ENCODE measurements around the gene REX1BD. TPM values are rescaled to one million over a fixed set of nuclear protein-coding genes. Genes with fewer than 3 reads are reported as not detected.

REX1BD gene
- total RNA-seq, 1 experiment from 2014 or later, result 39.9 TPM

DNA sequence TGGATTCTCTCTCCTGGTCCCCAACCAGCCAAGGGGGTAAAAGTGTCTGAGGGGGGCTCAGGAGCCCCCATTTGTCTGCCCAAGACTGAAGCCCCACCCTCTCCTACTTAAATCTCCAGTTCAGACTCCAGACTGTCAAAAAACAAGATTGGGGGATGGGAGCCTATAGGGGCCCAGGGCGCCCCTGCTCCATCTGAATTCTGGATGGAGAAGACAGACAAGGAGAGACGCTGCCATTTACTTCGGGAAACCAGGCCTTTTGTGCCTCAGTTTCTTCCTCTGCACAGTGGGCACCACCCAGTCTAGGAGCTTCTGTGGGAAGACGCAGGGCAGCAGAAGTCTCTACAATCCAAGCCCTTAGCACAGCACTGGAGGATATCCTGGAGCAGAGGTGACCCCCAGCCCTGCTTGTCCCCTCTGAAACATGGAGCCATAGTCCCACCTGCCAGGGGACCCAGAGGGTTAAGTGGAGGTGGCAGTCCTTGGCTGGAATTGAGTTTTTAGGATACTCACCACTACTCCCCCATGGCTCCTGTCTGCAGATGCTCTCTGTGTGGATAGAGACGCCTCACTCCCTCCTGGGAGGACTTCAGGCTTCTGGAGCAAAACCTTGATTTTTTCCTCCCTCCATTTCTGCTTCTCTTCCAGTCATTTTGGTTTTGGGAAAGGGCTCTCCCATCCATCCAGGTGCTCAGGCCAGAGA, 19.7 kb downstream of the REX1BD start:
- CTCF ChIA-PET, result no interaction called here
- H3K4me3 Mint-ChIP-seq (ENCODE audit: low read depth, unreplicated experiment), result no peak overlapping the region

DNA sequence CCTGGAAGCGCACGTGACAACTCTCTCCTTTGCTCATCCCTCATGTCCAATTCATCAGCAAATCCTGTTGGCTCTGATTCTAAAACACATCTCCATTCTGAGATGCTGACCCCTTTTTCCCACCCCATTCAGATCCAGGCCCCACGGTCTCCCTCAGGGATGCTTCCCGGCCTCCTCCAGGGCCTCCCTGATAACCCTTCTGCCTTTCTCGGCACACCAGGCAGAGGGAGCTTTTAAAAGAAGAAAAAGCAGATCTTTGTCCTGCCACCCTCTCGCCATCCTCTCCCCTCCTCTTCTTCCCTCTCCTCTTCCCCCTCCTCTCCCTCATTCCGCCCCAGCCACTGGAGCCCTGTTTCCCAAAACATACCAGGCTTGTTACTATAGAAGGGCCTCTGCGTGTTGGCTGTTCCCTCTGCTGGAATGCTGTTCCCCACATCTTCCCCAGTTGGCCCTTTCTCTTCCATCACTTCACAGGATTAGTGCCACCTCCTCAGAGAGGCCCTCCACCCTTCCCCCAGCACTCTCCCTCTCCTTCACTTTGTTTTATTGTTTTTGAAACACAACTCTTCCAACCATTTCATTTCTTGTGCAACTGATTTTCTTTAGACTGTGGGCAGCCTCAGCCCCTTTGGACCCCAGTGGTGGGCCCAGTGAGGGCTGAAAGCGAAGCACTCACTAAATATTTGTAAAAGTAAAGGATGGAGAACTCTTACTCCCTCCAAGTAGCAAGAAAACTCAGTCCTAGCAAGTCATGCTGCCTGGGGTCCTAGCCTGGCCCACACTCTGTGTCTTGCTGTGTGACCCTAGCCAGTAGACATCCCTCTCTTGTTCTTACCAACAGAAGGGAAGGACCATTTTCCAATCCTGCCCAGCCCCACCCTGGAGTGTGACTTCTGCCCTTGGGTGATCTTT, 20.5 kb downstream of the REX1BD start:
- DNase-seq, result no peak
- CTCF ChIA-PET, result no interaction called here
- Mint-ChIP-seq H3K27ac (ENCODE audit: unreplicated experiment) (no peak overlapping the region), H3K4me3 (ENCODE audit: low read depth, unreplicated experiment) (no peak overlapping the region), H3K27me3 (ENCODE audit: unreplicated experiment) (peaks cover 82% of the 10 kb centered on the region), H3K36me3 (ENCODE audit: insufficient read depth, unreplicated experiment) (peaks cover 9% of the 10 kb centered on the region), H3K9me3 (ENCODE audit: low read depth, unreplicated experiment) (no peaks in the 10 kb centered on the region), H3K4me1 (ENCODE audit: low read depth, unreplicated experiment) (peaks cover 7% of the 10 kb centered on the region)
- BruUV-seq (replicated peaks), result no TSS peak
- TF ChIP-seq, protein P1, sequence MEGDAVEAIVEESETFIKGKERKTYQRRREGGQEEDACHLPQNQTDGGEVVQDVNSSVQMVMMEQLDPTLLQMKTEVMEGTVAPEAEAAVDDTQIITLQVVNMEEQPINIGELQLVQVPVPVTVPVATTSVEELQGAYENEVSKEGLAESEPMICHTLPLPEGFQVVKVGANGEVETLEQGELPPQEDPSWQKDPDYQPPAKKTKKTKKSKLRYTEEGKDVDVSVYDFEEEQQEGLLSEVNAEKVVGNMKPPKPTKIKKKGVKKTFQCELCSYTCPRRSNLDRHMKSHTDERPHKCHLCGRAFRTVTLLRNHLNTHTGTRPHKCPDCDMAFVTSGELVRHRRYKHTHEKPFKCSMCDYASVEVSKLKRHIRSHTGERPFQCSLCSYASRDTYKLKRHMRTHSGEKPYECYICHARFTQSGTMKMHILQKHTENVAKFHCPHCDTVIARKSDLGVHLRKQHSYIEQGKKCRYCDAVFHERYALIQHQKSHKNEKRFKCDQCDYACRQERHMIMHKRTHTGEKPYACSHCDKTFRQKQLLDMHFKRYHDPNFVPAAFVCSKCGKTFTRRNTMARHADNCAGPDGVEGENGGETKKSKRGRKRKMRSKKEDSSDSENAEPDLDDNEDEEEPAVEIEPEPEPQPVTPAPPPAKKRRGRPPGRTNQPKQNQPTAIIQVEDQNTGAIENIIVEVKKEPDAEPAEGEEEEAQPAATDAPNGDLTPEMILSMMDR (IDR thresholded peaks at IDR 0.05; ENCODE audit: unreplicated experiment), result no peak
- intact Hi-C loops (cut with micrococcal nuclease; ENCODE audit: unreplicated experiment), result no loop called here

More for the DNA sequence above, 19.7 kb downstream of the REX1BD start:
- Mint-ChIP-seq H3K27me3 (ENCODE audit: unreplicated experiment) (peaks cover 80% of the 10 kb centered on the region), H3K27ac (ENCODE audit: unreplicated experiment) (no peak overlapping the region), H3K4me1 (ENCODE audit: low read depth, unreplicated experiment) (peaks cover 7% of the 10 kb centered on the region), H3K9me3 (ENCODE audit: low read depth, unreplicated experiment) (no peaks in the 10 kb centered on the region), H3K36me3 (ENCODE audit: insufficient read depth, unreplicated experiment) (peaks cover 4% of the 10 kb centered on the region)
- TF ChIP-seq, protein P1 (IDR thresholded peaks at IDR 0.05; ENCODE audit: unreplicated experiment), result no peak
- no TSS peak for BruUV-seq (replicated peaks)
- DNase-seq, result no peak
- intact Hi-C loops (cut with micrococcal nuclease; ENCODE audit: unreplicated experiment), result no loop called here

DNA sequence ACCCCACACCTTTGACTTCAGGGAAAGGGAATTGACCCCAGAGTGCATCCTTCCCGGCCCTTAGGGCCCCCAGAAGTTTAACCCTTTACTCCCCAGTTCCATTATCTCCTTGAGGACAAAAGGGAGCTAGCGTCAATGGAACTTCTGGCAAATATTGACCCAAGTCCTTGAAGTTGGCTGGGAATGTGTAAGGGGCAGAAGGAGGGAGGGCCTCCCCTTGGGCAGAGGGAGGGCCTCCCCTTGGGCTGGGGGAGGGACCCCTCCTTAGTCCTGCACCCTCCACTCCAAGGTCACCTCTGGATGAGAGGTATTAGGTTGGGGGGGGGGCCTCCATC, 21.1 kb downstream of the REX1BD start:
- BruUV-seq (replicated peaks), result no TSS peak
- H3K4me1 Mint-ChIP-seq (ENCODE audit: low read depth, unreplicated experiment), result peaks cover 7% of the 10 kb centered on the region
- no peak for DNase-seq
- peaks cover 85% of the 10 kb centered on the region for H3K27me3 Mint-ChIP-seq (ENCODE audit: unreplicated experiment)
- no peaks in the 10 kb centered on the region for H3K9me3 Mint-ChIP-seq (ENCODE audit: low read depth, unreplicated experiment)
- H3K4me3 Mint-ChIP-seq (ENCODE audit: low read depth, unreplicated experiment), result no peak overlapping the region
- intact Hi-C loops (cut with micrococcal nuclease; ENCODE audit: unreplicated experiment), result no loop called here
- CTCF ChIA-PET, result no interaction called here
- H3K27ac Mint-ChIP-seq (ENCODE audit: unreplicated experiment), result no peak overlapping the region
- TF ChIP-seq, protein P1 (IDR thresholded peaks at IDR 0.05; ENCODE audit: unreplicated experiment), result no peak
- peaks cover 9% of the 10 kb centered on the region for H3K36me3 Mint-ChIP-seq (ENCODE audit: insufficient read depth, unreplicated experiment)

DNA sequence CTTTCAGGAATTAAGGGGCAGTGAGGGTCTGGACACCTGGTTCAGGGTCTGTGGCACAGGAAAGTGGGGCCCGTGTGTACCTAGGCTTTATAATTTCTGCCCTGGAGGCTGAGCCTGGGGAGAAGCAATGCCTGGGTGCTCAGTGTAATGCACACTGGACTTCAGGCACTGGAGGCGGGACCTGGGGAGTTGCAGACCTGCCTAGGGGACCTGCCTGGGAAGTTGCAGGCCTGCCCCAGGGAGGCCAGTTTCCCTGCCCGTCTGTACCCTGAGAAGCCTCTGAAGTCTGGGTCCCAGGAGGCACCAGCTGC, 21.6 kb downstream of the REX1BD start:
- H3K27me3 Mint-ChIP-seq (ENCODE audit: unreplicated experiment), result peaks cover 85% of the 10 kb centered on the region
- peaks cover 9% of the 10 kb centered on the region for H3K36me3 Mint-ChIP-seq (ENCODE audit: insufficient read depth, unreplicated experiment)
- peaks cover 7% of the 10 kb centered on the region for H3K4me1 Mint-ChIP-seq (ENCODE audit: low read depth, unreplicated experiment)
- H3K27ac Mint-ChIP-seq (ENCODE audit: unreplicated experiment), result no peak overlapping the region
- TF ChIP-seq, protein P1 (IDR thresholded peaks at IDR 0.05; ENCODE audit: unreplicated experiment), result no peak
- BruUV-seq (replicated peaks), result no TSS peak
- H3K4me3 Mint-ChIP-seq (ENCODE audit: low read depth, unreplicated experiment), result no peak overlapping the region
- no peak for DNase-seq
- CTCF ChIA-PET, result no interaction called here
- intact Hi-C loops (cut with micrococcal nuclease; ENCODE audit: unreplicated experiment), result no loop called here
- H3K9me3 Mint-ChIP-seq (ENCODE audit: low read depth, unreplicated experiment), result no peaks in the 10 kb centered on the region

Measured in Calu3 (cell line).